ENCODE measurements around the gene POMGNT1. TPM values are rescaled to one million over a fixed set of nuclear protein-coding genes. Genes with fewer than 3 reads are reported as not detected.

Gene POMGNT1
- polyA plus RNA-seq, 3 donors, result 68.3 to 72.6 (median 71.9) TPM

GRCh38 chr1:46211051-46211450 lies 12.8 kb upstream of the POMGNT1 start:
- DNase-seq (ENCODE audit: low read depth in 3 of 3, low spot score in 2 of 3), result no peak

- no peak for DNase-seq (ENCODE audit: low read depth in 3 of 3, low spot score in 2 of 3)
These were observed 12.3 kb upstream of the POMGNT1 start for GRCh38 chr1:46210561-46210960.

- no peak for DNase-seq (ENCODE audit: low read depth in 3 of 3, low spot score in 2 of 3)
These were observed 8.2 kb upstream of the POMGNT1 start for GRCh38 chr1:46206399-46206798.

- DNase-seq (ENCODE audit: low read depth in 3 of 3, low spot score in 2 of 3), result no peak
These were observed 7.6 kb upstream of the POMGNT1 start for GRCh38 chr1:46205791-46206190.

GRCh38 chr1:46205141-46205540 lies 6.9 kb upstream of the POMGNT1 start:
- DNase-seq (ENCODE audit: low read depth in 3 of 3, low spot score in 2 of 3), result no peak

GRCh38 chr1:46204406-46204742 lies 6.1 kb upstream of the POMGNT1 start:
- DNase-seq (ENCODE audit: low read depth in 3 of 3, low spot score in 2 of 3), result no peak

- no peak for DNase-seq (ENCODE audit: low read depth in 3 of 3, low spot score in 2 of 3)
These were observed 5.6 kb upstream of the POMGNT1 start for GRCh38 chr1:46203738-46204405.

- no peak for DNase-seq (ENCODE audit: low read depth in 3 of 3, low spot score in 2 of 3)
These were observed 1.1 kb upstream of the POMGNT1 start for GRCh38 chr1:46199233-46199749.

GRCh38 chr1:46197560-46197963 lies 672 bp downstream of the POMGNT1 start:
- DNase-seq (ENCODE audit: low read depth in 3 of 3, low spot score in 2 of 3), result no peak

GRCh38 chr1:46196609-46197008 lies 1.6 kb downstream of the POMGNT1 start:
- no peak for DNase-seq (ENCODE audit: low read depth in 3 of 3, low spot score in 2 of 3)

GRCh38 chr1:46194641-46195193 lies 3.5 kb downstream of the POMGNT1 start:
- no peak for DNase-seq (ENCODE audit: low read depth in 3 of 3, low spot score in 2 of 3)

- no peak for DNase-seq (ENCODE audit: low read depth in 3 of 3, low spot score in 2 of 3)
These were observed 4.2 kb downstream of the POMGNT1 start for GRCh38 chr1:46193984-46194570.

- no peak for DNase-seq (ENCODE audit: low read depth in 3 of 3, low spot score in 2 of 3)
These were observed 4.9 kb downstream of the POMGNT1 start for GRCh38 chr1:46193285-46193684.

- no peak for DNase-seq (ENCODE audit: low read depth in 3 of 3, low spot score in 2 of 3)
These were observed 6.1 kb downstream of the POMGNT1 start for GRCh38 chr1:46192171-46192570.

GRCh38 chr1:46191033-46191701 lies 7.1 kb downstream of the POMGNT1 start:
- no peak for DNase-seq (ENCODE audit: low read depth in 3 of 3, low spot score in 2 of 3)

GRCh38 chr1:46190539-46190938 lies 7.7 kb downstream of the POMGNT1 start:
- no peak for DNase-seq (ENCODE audit: low read depth in 3 of 3, low spot score in 2 of 3)

GRCh38 chr1:46188295-46189030 lies 9.8 kb downstream of the POMGNT1 start:
- DNase-seq (ENCODE audit: low read depth in 3 of 3, low spot score in 2 of 3), result no peak

GRCh38 chr1:46187106-46187869 lies 10.9 kb downstream of the POMGNT1 start:
- DNase-seq (ENCODE audit: low read depth in 3 of 3, low spot score in 2 of 3), result no peak

GRCh38 chr1:46186076-46186475 lies 12.2 kb downstream of the POMGNT1 start:
- no peak for DNase-seq (ENCODE audit: low read depth in 3 of 3, low spot score in 2 of 3)

- no peak for DNase-seq (ENCODE audit: low read depth in 3 of 3, low spot score in 2 of 3)
These were observed 13.1 kb downstream of the POMGNT1 start for GRCh38 chr1:46184920-46185658.
